GM12874 (cell line): ENCODE data around the gene HTATSF1.

ENCODE experiments used
- TF ChIP-seq, protein P1 (sequence below): IDR thresholded peaks from 2 replicates; pipeline ENCODE4 v1.5.1; 2011; ENCODE audit warnings: low read depth, mild to moderate bottlenecking, control low read depth, low read length, moderate library complexity; ENCODE audit not compliant: insufficient read depth

HTATSF1 gene

DNA sequence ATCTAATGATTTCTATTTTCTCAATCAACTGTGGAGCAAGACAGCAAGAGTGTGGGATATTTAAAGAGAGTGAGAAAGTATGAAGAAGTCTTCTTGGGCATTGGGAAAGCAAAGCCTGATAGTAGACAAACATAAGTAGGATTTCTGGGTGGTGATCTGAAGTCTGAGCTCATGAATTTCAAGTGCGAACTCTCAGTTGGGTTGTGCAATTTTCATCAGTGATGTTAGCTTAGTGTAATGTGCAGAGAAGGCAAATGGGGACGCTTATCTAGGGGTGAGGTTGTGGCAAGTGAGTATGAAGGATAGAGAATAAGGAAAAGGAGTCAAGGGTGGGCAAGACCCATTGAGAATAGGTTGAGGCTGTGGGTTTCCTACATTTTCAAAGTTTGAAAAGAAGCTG, 58.3 kb downstream of the HTATSF1 start:
- TF ChIP-seq, protein P1, sequence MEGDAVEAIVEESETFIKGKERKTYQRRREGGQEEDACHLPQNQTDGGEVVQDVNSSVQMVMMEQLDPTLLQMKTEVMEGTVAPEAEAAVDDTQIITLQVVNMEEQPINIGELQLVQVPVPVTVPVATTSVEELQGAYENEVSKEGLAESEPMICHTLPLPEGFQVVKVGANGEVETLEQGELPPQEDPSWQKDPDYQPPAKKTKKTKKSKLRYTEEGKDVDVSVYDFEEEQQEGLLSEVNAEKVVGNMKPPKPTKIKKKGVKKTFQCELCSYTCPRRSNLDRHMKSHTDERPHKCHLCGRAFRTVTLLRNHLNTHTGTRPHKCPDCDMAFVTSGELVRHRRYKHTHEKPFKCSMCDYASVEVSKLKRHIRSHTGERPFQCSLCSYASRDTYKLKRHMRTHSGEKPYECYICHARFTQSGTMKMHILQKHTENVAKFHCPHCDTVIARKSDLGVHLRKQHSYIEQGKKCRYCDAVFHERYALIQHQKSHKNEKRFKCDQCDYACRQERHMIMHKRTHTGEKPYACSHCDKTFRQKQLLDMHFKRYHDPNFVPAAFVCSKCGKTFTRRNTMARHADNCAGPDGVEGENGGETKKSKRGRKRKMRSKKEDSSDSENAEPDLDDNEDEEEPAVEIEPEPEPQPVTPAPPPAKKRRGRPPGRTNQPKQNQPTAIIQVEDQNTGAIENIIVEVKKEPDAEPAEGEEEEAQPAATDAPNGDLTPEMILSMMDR: no peak
